HepG2 (cell line): ENCODE measurements around the gene PEX11A. TPM values are rescaled to one million over a fixed set of nuclear protein-coding genes. Genes with fewer than 3 reads are reported as not detected.

Experiments used
- AGO2 ChIP-seq: fragments of 200-400 bp; formaldehyde crosslinking; optimal IDR thresholded peaks from 2 replicates; pipeline ENCODE3; 2017; ENCODE audit warnings: mild to moderate bottlenecking, low read depth, low read length, moderate library complexity
- CREB1 ChIP-seq, 2 experiments: fragments of 450-650 bp in 1 of 2; IDR thresholded peaks; 2 replicates each; pipeline ENCODE4 v1.6.1; 2016 to 2017; ENCODE audit warnings: control low read depth in 1 of 2, mild to moderate bottlenecking in 1 of 2, missing compliant biosample characterization in 1 of 2, missing genetic modification characterization in 1 of 2
- DNMT3B ChIP-seq: conservative IDR thresholded peaks from 2 replicates; pipeline ENCODE4 v1.6.1; 2016; ENCODE audit warnings: missing biosample characterization, control low read depth
- EHMT2 ChIP-seq: fragments of 200-600 bp; sonication (generic); IDR thresholded peaks from 2 replicates; pipeline ENCODE4 v1.7.0; 2017; ENCODE audit warnings: antibody characterized with exemption, low read depth, low read length, borderline replicate concordance
- HNRNPH1 ChIP-seq: fragments of 200-400 bp; formaldehyde crosslinking; optimal IDR thresholded peaks from 2 replicates; pipeline ENCODE3; 2017; ENCODE audit warnings: mild to moderate bottlenecking, low read depth, low read length
- NFKBIZ ChIP-seq: IDR thresholded peaks from 2 replicates; pipeline ENCODE4 v1.6.1; 2018; ENCODE audit warnings: missing genetic modification reagents, missing compliant biosample characterization
- RBFOX2 ChIP-seq: fragments of 200-400 bp; formaldehyde crosslinking; IDR thresholded peaks from 2 replicates; pipeline ENCODE4 v1.6.1; 2017; ENCODE audit warnings: low read depth, mild to moderate bottlenecking, low read length
- TCF12 ChIP-seq, 2 experiments: fragments of 450-650 bp in 1 of 2; sonication (generic) in 1 of 2; formaldehyde crosslinking in 1 of 2; IDR thresholded peaks; 2 replicates each; pipeline versions ENCODE4 v1.6.1 to v1.8.0; 2017 to 2022; ENCODE audit warnings: antibody characterized with exemption in 1 of 2, mild to moderate bottlenecking in 1 of 2, missing genetic modification reagents in 1 of 2, moderate library complexity in 1 of 2
- YEATS2 ChIP-seq: sonication (generic); formaldehyde crosslinking; IDR thresholded peaks from 2 replicates; pipeline ENCODE4 v1.4.0; 2020; ENCODE audit warnings: missing genetic modification reagents, borderline replicate concordance
- ZFAT ChIP-seq: sonication (generic); formaldehyde crosslinking; conservative IDR thresholded peaks from 2 replicates; pipeline ENCODE4 v1.8.1; 2023; ENCODE audit warnings: missing genetic modification reagents, inconsistent platforms
- ZNF354B ChIP-seq: sonication (generic); formaldehyde crosslinking; IDR thresholded peaks from 2 replicates; pipeline ENCODE4 v1.8.0; 2022; ENCODE audit warnings: mild to moderate bottlenecking, missing genetic modification reagents
- ZNF550 ChIP-seq: sonication (generic); formaldehyde crosslinking; IDR thresholded peaks from 2 replicates; pipeline ENCODE4 v1.4.0; 2020; ENCODE audit warnings: mild to moderate bottlenecking, missing genetic modification reagents, borderline replicate concordance
- ZNF792 ChIP-seq: IDR thresholded peaks from 2 replicates; pipeline ENCODE4 v1.6.1; 2016
- ZNF878 ChIP-seq: sonication (generic); formaldehyde crosslinking; IDR thresholded peaks from 2 replicates; pipeline ENCODE4 v1.8.1; 2023; ENCODE audit warnings: mild to moderate bottlenecking, missing genetic modification reagents, moderate library complexity
- ZNF879 ChIP-seq: sonication (generic); formaldehyde crosslinking; IDR thresholded peaks from 2 replicates; pipeline ENCODE4 v1.8.1; 2023; ENCODE audit warnings: missing genetic modification reagents
- polyA plus RNA-seq, 8 experiments: library from polyadenylated mRNA; depleted of rRNA in 3 of 8; stranded (reverse) in 7 of 8; unstranded in 1 of 8; fragments of >200 nt; fragmentation: Illumina TruSeq in 4 of 8; extraction: Trizol in 4 of 8; gene quantifications; 2 replicates each; pipeline versions ENCODE4 v1.2.1 to v1.2.3, GENCODE V29; 2011 to 2016; ENCODE audit warnings: low read depth in 4 of 8, missing spikeins in 1 of 8, mixed read lengths in 1 of 8; ENCODE audit not compliant: insufficient read depth in 1 of 8
- total RNA-seq, 5 experiments: library from RNA; depleted of rRNA; stranded (reverse); fragments of >200 nt; fragmentation: Illumina TruSeq; extraction: Trizol; gene quantifications; 2 replicates each; pipeline ENCODE4 v1.2.3, GENCODE V29; 2016; ENCODE audit warnings: low read depth in 1 of 5
- TF ChIP-seq, protein P1 (sequence below): IDR thresholded peaks from 2 replicates; pipeline ENCODE4 v1.4.0; 2020; ENCODE audit warnings: mild to moderate bottlenecking, missing genetic modification reagents
- TF ChIP-seq, protein P2 (sequence below): sonication (generic); formaldehyde crosslinking; IDR thresholded peaks from 2 replicates; pipeline ENCODE4 v1.4.0; 2020; ENCODE audit warnings: mild to moderate bottlenecking, missing genetic modification reagents
- TF ChIP-seq, protein P3 (sequence below): sonication (generic); formaldehyde crosslinking; IDR thresholded peaks from 2 replicates; pipeline ENCODE4 v1.5.1; 2020; ENCODE audit warnings: mild to moderate bottlenecking, missing genetic modification reagents
- TF ChIP-seq, protein P4 (sequence below): sonication (generic); formaldehyde crosslinking; IDR thresholded peaks from 2 replicates; pipeline ENCODE4 v1.8.0; 2022; ENCODE audit warnings: mild to moderate bottlenecking, missing genetic modification reagents, moderate library complexity

Gene PEX11A
- total and polyA plus RNA-seq, 2 of the 13 experiments (the other 11 are each of a cell fraction or from before 2014, with no cell fraction given) = 9.9 to 15.1 TPM

DNA sequence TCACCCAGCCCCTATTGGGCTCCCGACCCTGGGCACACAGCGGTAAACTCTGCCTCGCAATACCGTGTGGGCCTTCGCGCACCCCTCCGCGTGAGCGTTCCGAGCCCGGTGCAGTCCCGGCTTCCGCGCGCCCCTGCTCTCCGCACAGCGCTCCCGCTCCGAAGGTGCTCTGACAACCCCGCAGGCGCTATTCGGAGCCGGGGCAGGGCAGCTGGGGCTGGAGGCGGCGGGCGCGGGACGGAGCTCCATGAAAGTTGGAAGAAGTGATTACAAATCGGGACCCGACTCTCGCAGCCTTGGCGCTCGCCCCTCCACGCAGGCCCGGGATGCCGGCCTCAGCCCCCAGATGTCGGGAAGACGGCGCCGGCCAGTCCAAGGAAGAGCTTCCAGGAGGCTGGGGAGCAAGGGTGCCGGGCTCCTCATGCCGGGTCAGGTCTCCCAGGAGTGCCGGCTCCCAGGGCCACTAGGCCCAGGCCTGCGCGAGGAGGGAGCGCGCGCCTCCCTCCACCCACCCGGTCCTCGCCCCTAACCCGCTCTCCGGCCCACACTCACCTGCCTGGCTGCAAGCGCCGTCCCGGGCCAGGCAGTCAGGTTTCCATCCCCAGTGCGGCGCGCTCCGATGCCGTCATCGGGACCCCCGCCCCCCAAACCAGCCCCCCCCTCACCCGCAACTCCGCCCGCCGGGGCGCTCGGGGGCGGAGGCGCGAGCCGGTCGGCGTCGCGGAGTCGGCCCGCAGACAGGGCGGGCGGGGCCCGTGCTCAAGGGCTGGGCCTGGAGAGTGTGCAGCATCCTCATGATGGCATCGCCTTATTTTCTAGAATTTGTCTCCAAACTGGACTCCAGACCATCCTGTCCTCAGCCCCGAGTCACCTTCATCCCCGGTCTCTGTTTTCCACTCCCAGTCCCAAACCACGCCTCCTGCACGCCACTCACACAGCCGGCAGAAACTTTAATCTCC, 35.4 kb downstream of the PEX11A start, which contains the start of gene KIF7 (continued):
- TF ChIP-seq, protein P1, sequence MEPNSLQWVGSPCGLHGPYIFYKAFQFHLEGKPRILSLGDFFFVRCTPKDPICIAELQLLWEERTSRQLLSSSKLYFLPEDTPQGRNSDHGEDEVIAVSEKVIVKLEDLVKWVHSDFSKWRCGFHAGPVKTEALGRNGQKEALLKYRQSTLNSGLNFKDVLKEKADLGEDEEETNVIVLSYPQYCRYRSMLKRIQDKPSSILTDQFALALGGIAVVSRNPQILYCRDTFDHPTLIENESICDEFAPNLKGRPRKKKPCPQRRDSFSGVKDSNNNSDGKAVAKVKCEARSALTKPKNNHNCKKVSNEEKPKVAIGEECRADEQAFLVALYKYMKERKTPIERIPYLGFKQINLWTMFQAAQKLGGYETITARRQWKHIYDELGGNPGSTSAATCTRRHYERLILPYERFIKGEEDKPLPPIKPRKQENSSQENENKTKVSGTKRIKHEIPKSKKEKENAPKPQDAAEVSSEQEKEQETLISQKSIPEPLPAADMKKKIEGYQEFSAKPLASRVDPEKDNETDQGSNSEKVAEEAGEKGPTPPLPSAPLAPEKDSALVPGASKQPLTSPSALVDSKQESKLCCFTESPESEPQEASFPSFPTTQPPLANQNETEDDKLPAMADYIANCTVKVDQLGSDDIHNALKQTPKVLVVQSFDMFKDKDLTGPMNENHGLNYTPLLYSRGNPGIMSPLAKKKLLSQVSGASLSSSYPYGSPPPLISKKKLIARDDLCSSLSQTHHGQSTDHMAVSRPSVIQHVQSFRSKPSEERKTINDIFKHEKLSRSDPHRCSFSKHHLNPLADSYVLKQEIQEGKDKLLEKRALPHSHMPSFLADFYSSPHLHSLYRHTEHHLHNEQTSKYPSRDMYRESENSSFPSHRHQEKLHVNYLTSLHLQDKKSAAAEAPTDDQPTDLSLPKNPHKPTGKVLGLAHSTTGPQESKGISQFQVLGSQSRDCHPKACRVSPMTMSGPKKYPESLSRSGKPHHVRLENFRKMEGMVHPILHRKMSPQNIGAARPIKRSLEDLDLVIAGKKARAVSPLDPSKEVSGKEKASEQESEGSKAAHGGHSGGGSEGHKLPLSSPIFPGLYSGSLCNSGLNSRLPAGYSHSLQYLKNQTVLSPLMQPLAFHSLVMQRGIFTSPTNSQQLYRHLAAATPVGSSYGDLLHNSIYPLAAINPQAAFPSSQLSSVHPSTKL (CRISPR knock-in tag) = no peak
- peak; percentile 41; the same call in 1 of the 2 replicates for TF ChIP-seq CREB1 (IDR thresholded peaks at IDR 0.05)
- TF ChIP-seq CREB1 (CRISPR knock-in tag; IDR thresholded peaks at IDR 0.05) = no peak
- TF ChIP-seq ZNF792 (CRISPR knock-in tag) = no peak
- no peak for TF ChIP-seq ZFAT (CRISPR knock-in tag)
- TF ChIP-seq ZNF878 (CRISPR knock-in tag) = no peak
- no peak for TF ChIP-seq ZNF354B
- TF ChIP-seq AGO2 = no peak
- TF ChIP-seq RBFOX2 = no peak; the same call in 1 of the 2 replicates
- TF ChIP-seq YEATS2 (CRISPR knock-in tag) = no peak
- no peak for TF ChIP-seq EHMT2
- TF ChIP-seq HNRNPH1 = no peak
- no peak for TF ChIP-seq DNMT3B (CRISPR knock-in tag)
- no peak for TF ChIP-seq ZNF550
- no peak for TF ChIP-seq ZNF879 (CRISPR knock-in tag)
- no peak for TF ChIP-seq TCF12 (IDR thresholded peaks at IDR 0.05)
- TF ChIP-seq TCF12 (CRISPR knock-in tag; IDR thresholded peaks at IDR 0.05) = no peak
- TF ChIP-seq, protein P2, sequence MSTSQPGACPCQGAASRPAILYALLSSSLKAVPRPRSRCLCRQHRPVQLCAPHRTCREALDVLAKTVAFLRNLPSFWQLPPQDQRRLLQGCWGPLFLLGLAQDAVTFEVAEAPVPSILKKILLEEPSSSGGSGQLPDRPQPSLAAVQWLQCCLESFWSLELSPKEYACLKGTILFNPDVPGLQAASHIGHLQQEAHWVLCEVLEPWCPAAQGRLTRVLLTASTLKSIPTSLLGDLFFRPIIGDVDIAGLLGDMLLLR = peak; percentile 53; the same call in 1 of the 2 replicates
- TF ChIP-seq, protein P3, sequence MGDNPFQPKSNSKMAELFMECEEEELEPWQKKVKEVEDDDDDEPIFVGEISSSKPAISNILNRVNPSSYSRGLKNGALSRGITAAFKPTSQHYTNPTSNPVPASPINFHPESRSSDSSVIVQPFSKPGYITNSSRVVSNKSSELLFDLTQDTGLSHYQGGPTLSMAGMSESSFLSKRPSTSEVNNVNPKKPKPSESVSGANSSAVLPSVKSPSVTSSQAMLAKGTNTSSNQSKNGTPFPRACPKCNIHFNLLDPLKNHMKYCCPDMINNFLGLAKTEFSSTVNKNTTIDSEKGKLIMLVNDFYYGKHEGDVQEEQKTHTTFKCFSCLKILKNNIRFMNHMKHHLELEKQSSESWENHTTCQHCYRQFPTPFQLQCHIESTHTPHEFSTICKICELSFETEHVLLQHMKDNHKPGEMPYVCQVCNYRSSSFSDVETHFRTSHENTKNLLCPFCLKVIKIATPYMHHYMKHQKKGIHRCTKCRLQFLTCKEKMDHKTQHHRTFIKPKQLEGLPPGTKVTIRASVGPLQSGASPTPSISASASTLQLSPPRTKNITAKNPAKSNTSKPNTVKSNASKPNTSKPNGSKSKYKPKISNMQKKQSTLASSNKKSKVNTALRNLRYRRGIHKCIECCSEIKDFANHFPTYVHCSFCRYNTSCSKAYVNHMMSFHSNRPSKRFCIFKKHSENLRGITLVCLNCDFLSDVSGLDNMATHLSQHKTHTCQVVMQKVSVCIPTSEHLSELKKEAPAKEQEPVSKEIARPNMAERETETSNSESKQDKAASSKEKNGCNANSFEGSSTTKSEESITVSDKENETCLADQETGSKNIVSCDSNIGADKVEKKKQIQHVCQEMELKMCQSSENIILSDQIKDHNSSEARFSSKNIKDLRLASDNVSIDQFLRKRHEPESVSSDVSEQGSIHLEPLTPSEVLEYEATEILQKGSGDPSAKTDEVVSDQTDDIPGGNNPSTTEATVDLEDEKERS (CRISPR knock-in tag) = no peak
- TF ChIP-seq NFKBIZ (CRISPR knock-in tag) = no peak
- TF ChIP-seq, protein P4, sequence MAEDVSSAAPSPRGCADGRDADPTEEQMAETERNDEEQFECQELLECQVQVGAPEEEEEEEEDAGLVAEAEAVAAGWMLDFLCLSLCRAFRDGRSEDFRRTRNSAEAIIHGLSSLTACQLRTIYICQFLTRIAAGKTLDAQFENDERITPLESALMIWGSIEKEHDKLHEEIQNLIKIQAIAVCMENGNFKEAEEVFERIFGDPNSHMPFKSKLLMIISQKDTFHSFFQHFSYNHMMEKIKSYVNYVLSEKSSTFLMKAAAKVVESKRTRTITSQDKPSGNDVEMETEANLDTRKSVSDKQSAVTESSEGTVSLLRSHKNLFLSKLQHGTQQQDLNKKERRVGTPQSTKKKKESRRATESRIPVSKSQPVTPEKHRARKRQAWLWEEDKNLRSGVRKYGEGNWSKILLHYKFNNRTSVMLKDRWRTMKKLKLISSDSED (CRISPR knock-in tag) = no peak
